ENCODE data around the gene C22orf23. TPM values are rescaled to one million over a fixed set of nuclear protein-coding genes. Genes with fewer than 3 reads are reported as not detected.

Gene C22orf23
- total and polyA plus RNA-seq, 4 donors = 0.18 TPM; not detected in 3

- peaks cover 0 to 3% of the 10 kb centered on the region in 2 donors for H3K36me3 ChIP-seq (ENCODE audit: control insufficient read depth in 1 of 2, insufficient read depth in 2 of 2, low read length in 1 of 2)
- DNase-seq (no peak), ATAC-seq (ENCODE audit: low FRiP score) (no peak)
- 83 to 85% methylated on average over 21 of the region's 21 CpGs for WGBS, 2 donors
- no peaks in the 10 kb centered on the region for H3K4me1 ChIP-seq (ENCODE audit: control insufficient read depth in 1 of 2, insufficient read depth in 2 of 2, low read length in 2 of 2)
- intact Hi-C loops (cut with DNase I) = loop anchor here (5.0 to 10.0 kb wide), 4 partner anchors 41 to 118 kb away; partner anchors contain the start of gene GALR3 (in 1 of the 2)
- peak overlapping the region in 1 of 2 donors; percentile 60 for H3K27ac ChIP-seq (ENCODE audit: low read depth in 1 of 2, low read length in 2 of 2)
- H3K27me3 ChIP-seq (ENCODE audit: control insufficient read depth in 1 of 2, insufficient read depth in 2 of 2, low read length in 1 of 2) = no peaks in the 10 kb centered on the region
- no peak overlapping the region for H3K4me3 ChIP-seq (ENCODE audit: low read length in 2 of 2)
- no peaks in the 10 kb centered on the region for H3K9me3 ChIP-seq (ENCODE audit: control insufficient read depth, low read length)
Measured at GRCh38 chr22:37932821-37933578, 20.4 kb downstream of the C22orf23 start.

- Histone ChIP-seq H3K9me3 (ENCODE audit: control insufficient read depth, low read length) (no peaks in the 10 kb centered on the region), H3K4me3 (ENCODE audit: low read length in 2 of 2) (no peak overlapping the region), H3K36me3 (ENCODE audit: control insufficient read depth in 1 of 2, insufficient read depth in 2 of 2, low read length in 1 of 2) (peaks cover 0 to 2% of the 10 kb centered on the region in 2 donors), H3K27ac (ENCODE audit: low read depth in 1 of 2, low read length in 2 of 2) (no peak overlapping the region), H3K4me1 (ENCODE audit: control insufficient read depth in 1 of 2, insufficient read depth in 2 of 2, low read length in 2 of 2) (no peaks in the 10 kb centered on the region), H3K27me3 (ENCODE audit: control insufficient read depth in 1 of 2, insufficient read depth in 2 of 2, low read length in 1 of 2) (no peaks in the 10 kb centered on the region)
- no peak for DNase-seq
- intact Hi-C loops (cut with DNase I) = loop anchor here (5.0 to 10.0 kb wide), 4 partner anchors 40 to 118 kb away; partner anchors contain the start of gene GALR3 (in 1 of the 2)
- no peak for ATAC-seq (ENCODE audit: low FRiP score)
- WGBS, 2 donors = 88% methylated on average over 10 of the region's 10 CpGs
Measured at GRCh38 chr22:37932401-37932800, 21.0 kb downstream of the C22orf23 start.

GRCh38 chr22:37931893-37932389, 21.5 kb downstream of the C22orf23 start:
- Histone ChIP-seq H3K36me3 (ENCODE audit: control insufficient read depth in 1 of 2, insufficient read depth in 2 of 2, low read length in 1 of 2) (peaks cover 0 to 2% of the 10 kb centered on the region in 2 donors), H3K27me3 (ENCODE audit: control insufficient read depth in 1 of 2, insufficient read depth in 2 of 2, low read length in 1 of 2) (no peaks in the 10 kb centered on the region), H3K4me3 (ENCODE audit: low read length in 2 of 2) (no peak overlapping the region), H3K27ac (ENCODE audit: low read depth in 1 of 2, low read length in 2 of 2) (no peak overlapping the region), H3K9me3 (ENCODE audit: control insufficient read depth, low read length) (no peaks in the 10 kb centered on the region), H3K4me1 (ENCODE audit: control insufficient read depth in 1 of 2, insufficient read depth in 2 of 2, low read length in 2 of 2) (no peaks in the 10 kb centered on the region)
- ATAC-seq (ENCODE audit: low FRiP score) (no peak), DNase-seq (no peak)
- intact Hi-C loops (cut with DNase I) = loop anchor here (5.0 to 10.0 kb wide), 4 partner anchors 40 to 117 kb away; partner anchors contain the start of gene GALR3 (in 1 of the 2)
- WGBS, 2 donors = 84 to 86% methylated on average over 6 of the region's 6 CpGs

- 81 to 85% methylated on average over 2 of the region's 2 CpGs for WGBS, 2 donors
- Histone ChIP-seq H3K9me3 (ENCODE audit: control insufficient read depth, low read length) (no peaks in the 10 kb centered on the region), H3K4me3 (ENCODE audit: low read length in 2 of 2) (no peak overlapping the region), H3K36me3 (ENCODE audit: control insufficient read depth in 1 of 2, insufficient read depth in 2 of 2, low read length in 1 of 2) (peaks cover 0 to 5% of the 10 kb centered on the region in 2 donors), H3K27ac (ENCODE audit: low read depth in 1 of 2, low read length in 2 of 2) (no peak overlapping the region), H3K27me3 (ENCODE audit: control insufficient read depth in 1 of 2, insufficient read depth in 2 of 2, low read length in 1 of 2) (no peaks in the 10 kb centered on the region), H3K4me1 (ENCODE audit: control insufficient read depth in 1 of 2, insufficient read depth in 2 of 2, low read length in 2 of 2) (no peaks in the 10 kb centered on the region)
- ATAC-seq (ENCODE audit: low FRiP score) (no peak), DNase-seq (no peak)
- intact Hi-C loops (cut with DNase I) = loop anchor here (5.0 to 10.0 kb wide), 4 partner anchors 39 to 116 kb away; partner anchors contain the start of gene GALR3 (in 1 of the 2)
Measured at GRCh38 chr22:37930952-37931440, 22.4 kb downstream of the C22orf23 start.

- Histone ChIP-seq H3K36me3 (ENCODE audit: control insufficient read depth in 1 of 2, insufficient read depth in 2 of 2, low read length in 1 of 2) (peaks cover 0 to 5% of the 10 kb centered on the region in 2 donors), H3K4me1 (ENCODE audit: control insufficient read depth in 1 of 2, insufficient read depth in 2 of 2, low read length in 2 of 2) (no peaks in the 10 kb centered on the region)
- WGBS, 2 donors = 61 to 74% methylated on average over 11 of the region's 11 CpGs
Measured at GRCh38 chr22:37930270-37930951, 23.0 kb downstream of the C22orf23 start.

GRCh38 chr22:37929390-37929789, 24.0 kb downstream of the C22orf23 start:
- ATAC-seq (ENCODE audit: low FRiP score) (no peak), DNase-seq (no peak)
- Histone ChIP-seq H3K27me3 (ENCODE audit: control insufficient read depth in 1 of 2, insufficient read depth in 2 of 2, low read length in 1 of 2) (no peaks in the 10 kb centered on the region), H3K27ac (ENCODE audit: low read depth in 1 of 2, low read length in 2 of 2) (no peak overlapping the region), H3K36me3 (ENCODE audit: control insufficient read depth in 1 of 2, insufficient read depth in 2 of 2, low read length in 1 of 2) (peaks cover 0 to 8% of the 10 kb centered on the region in 2 donors), H3K9me3 (ENCODE audit: control insufficient read depth, low read length) (no peaks in the 10 kb centered on the region), H3K4me3 (ENCODE audit: low read length in 2 of 2) (no peak overlapping the region), H3K4me1 (ENCODE audit: control insufficient read depth in 1 of 2, insufficient read depth in 2 of 2, low read length in 2 of 2) (no peaks in the 10 kb centered on the region)
- 93 to 96% methylated on average over 5 of the region's 5 CpGs for WGBS, 2 donors
- intact Hi-C loops (cut with DNase I) = no loop called here

More at GRCh38 chr22:37930270-37930951, 23.0 kb downstream of the C22orf23 start:
- H3K9me3 ChIP-seq (ENCODE audit: control insufficient read depth, low read length) = no peaks in the 10 kb centered on the region
- H3K27ac ChIP-seq (ENCODE audit: low read depth in 1 of 2, low read length in 2 of 2) = no peak overlapping the region
- DNase-seq (no peak), ATAC-seq (ENCODE audit: low FRiP score) (no peak)
- H3K4me3 ChIP-seq (ENCODE audit: low read length in 2 of 2) = no peak overlapping the region
- intact Hi-C loops (cut with DNase I) = loop anchor here (5.0 to 10.0 kb wide), 4 partner anchors 38 to 116 kb away; partner anchors contain the start of gene GALR3 (in 1 of the 2)
- no peaks in the 10 kb centered on the region for H3K27me3 ChIP-seq (ENCODE audit: control insufficient read depth in 1 of 2, insufficient read depth in 2 of 2, low read length in 1 of 2)

- no peak for DNase-seq
- Histone ChIP-seq H3K27ac (ENCODE audit: low read depth in 1 of 2, low read length in 2 of 2) (no peak overlapping the region), H3K27me3 (ENCODE audit: control insufficient read depth in 1 of 2, insufficient read depth in 2 of 2, low read length in 1 of 2) (no peaks in the 10 kb centered on the region), H3K4me3 (ENCODE audit: low read length in 2 of 2) (no peak overlapping the region), H3K36me3 (ENCODE audit: control insufficient read depth in 1 of 2, insufficient read depth in 2 of 2, low read length in 1 of 2) (peaks cover 0 to 8% of the 10 kb centered on the region in 2 donors), H3K9me3 (ENCODE audit: control insufficient read depth, low read length) (no peaks in the 10 kb centered on the region), H3K4me1 (ENCODE audit: control insufficient read depth in 1 of 2, insufficient read depth in 2 of 2, low read length in 2 of 2) (no peaks in the 10 kb centered on the region)
- ATAC-seq (ENCODE audit: low FRiP score) = no peak
- intact Hi-C loops (cut with DNase I) = no loop called here
- WGBS, 2 donors = 92 to 96% methylated on average over 5 of the region's 5 CpGs
Measured at GRCh38 chr22:37927637-37927936, 25.8 kb downstream of the C22orf23 start.

- ATAC-seq (ENCODE audit: low FRiP score) (no peak), DNase-seq (no peak)
- Histone ChIP-seq H3K27ac (ENCODE audit: low read depth in 1 of 2, low read length in 2 of 2) (no peak overlapping the region), H3K36me3 (ENCODE audit: control insufficient read depth in 1 of 2, insufficient read depth in 2 of 2, low read length in 1 of 2) (peaks cover 0 to 8% of the 10 kb centered on the region in 2 donors), H3K9me3 (ENCODE audit: control insufficient read depth, low read length) (no peaks in the 10 kb centered on the region), H3K4me1 (ENCODE audit: control insufficient read depth in 1 of 2, insufficient read depth in 2 of 2, low read length in 2 of 2) (no peaks in the 10 kb centered on the region), H3K4me3 (ENCODE audit: low read length in 2 of 2) (no peak overlapping the region), H3K27me3 (ENCODE audit: control insufficient read depth in 1 of 2, insufficient read depth in 2 of 2, low read length in 1 of 2) (no peaks in the 10 kb centered on the region)
- 91 to 94% methylated on average over 32 of the region's 32 CpGs for WGBS, 2 donors
- intact Hi-C loops (cut with DNase I) = no loop called here
Measured at GRCh38 chr22:37926771-37927636, 26.4 kb downstream of the C22orf23 start.
